NT2/D1 (cell line): ENCODE data around the gene GUCY1A2.

Source experiments
- SUZ12 ChIP-seq: IDR thresholded peaks from 2 replicates; pipeline ENCODE4 v1.6.1; 2011; ENCODE audit not compliant: insufficient read length, insufficient read depth; ENCODE audit errors: extremely low read depth
- ZNF274 ChIP-seq: IDR thresholded peaks from 2 replicates; pipeline ENCODE4 v1.6.1; 2011; ENCODE audit warnings: mild to moderate bottlenecking, low read depth, low read length

- TF ChIP-seq ZNF274: no peak
- no peak for TF ChIP-seq SUZ12
Measured at GRCh38 chr11:106679181-106679580, 339.1 kb downstream of the GUCY1A2 start.
